IPS-20b (cell line): ENCODE measurements around the gene SSBP3.

Experiments used
- H3K27ac ChIP-seq: one replicate; pipeline ENCODE4 v1.5.1; 2013; ENCODE audit warnings: low read length
- H3K27me3 ChIP-seq: 2 replicates; pipeline ENCODE4 v1.6.1; 2013; ENCODE audit warnings: mild to moderate bottlenecking, low read length, inconsistent platforms; ENCODE audit not compliant: insufficient read depth
- H3K36me3 ChIP-seq: 2 replicates; pipeline ENCODE4 v1.6.1; 2013; ENCODE audit warnings: low read depth, mild to moderate bottlenecking, inconsistent platforms, low read length, moderate library complexity; ENCODE audit not compliant: insufficient read depth
- H3K4me1 ChIP-seq: 2 replicates; pipeline ENCODE4 v1.6.1; 2013; ENCODE audit warnings: mild to moderate bottlenecking, control low read depth, inconsistent platforms, low read length, moderate library complexity; ENCODE audit not compliant: insufficient read depth
- H3K4me3 ChIP-seq: 2 replicates; pipeline ENCODE4 v1.5.1; 2013; ENCODE audit warnings: mild to moderate bottlenecking, low read length, inconsistent platforms
- H3K9ac ChIP-seq: 2 replicates; pipeline ENCODE4 v1.6.1; 2013; ENCODE audit warnings: low read depth, mild to moderate bottlenecking, inconsistent platforms, low read length, moderate library complexity
- H3K9me3 ChIP-seq: 2 replicates; pipeline ENCODE4 v1.6.1; 2013; ENCODE audit warnings: mild to moderate bottlenecking, low read depth, low read length, inconsistent platforms; ENCODE audit not compliant: insufficient read depth

Gene SSBP3

GRCh38 chr1:54401799-54402198 is 4.4 kb downstream of the SSBP3 start:
- H3K36me3 ChIP-seq = peaks cover 71% of the 10 kb centered on the region

GRCh38 chr1:54400329-54400728 is 5.9 kb downstream of the SSBP3 start:
- Histone ChIP-seq H3K27ac (no peak overlapping the region), H3K9ac (no peak overlapping the region)

More at GRCh38 chr1:54401799-54402198, 4.4 kb downstream of the SSBP3 start:
- H3K4me3 ChIP-seq = no peak overlapping the region
- no peak overlapping the region for H3K9ac ChIP-seq
- peaks cover 22% of the 10 kb centered on the region; the same call in 1 of the 2 replicates for H3K4me1 ChIP-seq
- H3K9me3 ChIP-seq = no peaks in the 10 kb centered on the region
- no peaks in the 10 kb centered on the region for H3K27me3 ChIP-seq
- H3K27ac ChIP-seq = no peak overlapping the region

GRCh38 chr1:54399765-54400164 is 6.4 kb downstream of the SSBP3 start:
- H3K4me1 ChIP-seq = peaks cover 22% of the 10 kb centered on the region; the same call in 1 of the 2 replicates
- no peaks in the 10 kb centered on the region for H3K9me3 ChIP-seq
- H3K27ac ChIP-seq = no peak overlapping the region
- no peaks in the 10 kb centered on the region for H3K27me3 ChIP-seq
- no peak overlapping the region for H3K4me3 ChIP-seq
- no peak overlapping the region for H3K9ac ChIP-seq
- H3K36me3 ChIP-seq = peaks cover 87% of the 10 kb centered on the region

More at GRCh38 chr1:54400329-54400728, 5.9 kb downstream of the SSBP3 start:
- Histone ChIP-seq H3K9me3 (no peaks in the 10 kb centered on the region), H3K27me3 (no peaks in the 10 kb centered on the region), H3K4me1 (peaks cover 22% of the 10 kb centered on the region; the same call in 1 of the 2 replicates), H3K4me3 (no peak overlapping the region), H3K36me3 (peaks cover 82% of the 10 kb centered on the region)

GRCh38 chr1:54398963-54399528 is 7.1 kb downstream of the SSBP3 start:
- Histone ChIP-seq H3K9ac (no peak overlapping the region), H3K4me1 (peaks cover 17% of the 10 kb centered on the region; the same call in 1 of the 2 replicates), H3K9me3 (no peaks in the 10 kb centered on the region), H3K27me3 (no peaks in the 10 kb centered on the region), H3K4me3 (no peak overlapping the region), H3K27ac (no peak overlapping the region), H3K36me3 (peaks cover 91% of the 10 kb centered on the region)

- no peak overlapping the region for H3K27ac ChIP-seq
- no peaks in the 10 kb centered on the region for H3K9me3 ChIP-seq
- H3K9ac ChIP-seq = no peak overlapping the region
- peaks cover 7% of the 10 kb centered on the region; the same call in 1 of the 2 replicates for H3K4me1 ChIP-seq
- no peaks in the 10 kb centered on the region for H3K27me3 ChIP-seq
- H3K36me3 ChIP-seq = peaks cover 93% of the 10 kb centered on the region
- no peak overlapping the region for H3K4me3 ChIP-seq
Measured at GRCh38 chr1:54397980-54398379, 8.2 kb downstream of the SSBP3 start.

- Histone ChIP-seq H3K27me3 (no peaks in the 10 kb centered on the region), H3K4me3 (no peak overlapping the region), H3K27ac (no peak overlapping the region), H3K36me3 (peaks cover 93% of the 10 kb centered on the region), H3K9ac (no peak overlapping the region), H3K4me1 (0 out of 2 replicates have a peak, but pooled peaks cover 3% of the 10 kb centered on the region), H3K9me3 (no peaks in the 10 kb centered on the region)
Measured at GRCh38 chr1:54397090-54397591, 9.1 kb downstream of the SSBP3 start.

GRCh38 chr1:54396261-54396933 is 9.8 kb downstream of the SSBP3 start:
- Histone ChIP-seq H3K9ac (no peak overlapping the region), H3K27ac (no peak overlapping the region), H3K4me1 (0 out of 2 replicates have a peak, but pooled peaks cover 3% of the 10 kb centered on the region), H3K9me3 (no peaks in the 10 kb centered on the region), H3K4me3 (no peak overlapping the region), H3K36me3 (peaks cover 93% of the 10 kb centered on the region), H3K27me3 (no peaks in the 10 kb centered on the region)

- Histone ChIP-seq H3K27ac (no peak overlapping the region), H3K4me3 (no peak overlapping the region), H3K9ac (no peak overlapping the region), H3K27me3 (no peaks in the 10 kb centered on the region), H3K4me1 (peaks cover 3% of the 10 kb centered on the region; the same call in 1 of the 2 replicates), H3K36me3 (peaks cover 93% of the 10 kb centered on the region), H3K9me3 (no peaks in the 10 kb centered on the region)
Measured at GRCh38 chr1:54395281-54395934, 10.8 kb downstream of the SSBP3 start.

- Histone ChIP-seq H3K9ac (no peak overlapping the region), H3K27me3 (no peaks in the 10 kb centered on the region), H3K4me3 (no peak overlapping the region), H3K27ac (no peak overlapping the region), H3K9me3 (no peaks in the 10 kb centered on the region), H3K4me1 (peaks cover 3% of the 10 kb centered on the region; the same call in 1 of the 2 replicates), H3K36me3 (peaks cover 90% of the 10 kb centered on the region)
Measured at GRCh38 chr1:54394104-54394503, 12.1 kb downstream of the SSBP3 start.

- Histone ChIP-seq H3K27ac (no peak overlapping the region), H3K36me3 (peaks cover 90% of the 10 kb centered on the region), H3K4me1 (peaks cover 3% of the 10 kb centered on the region; the same call in 1 of the 2 replicates), H3K9me3 (no peaks in the 10 kb centered on the region), H3K27me3 (no peaks in the 10 kb centered on the region), H3K9ac (no peak overlapping the region), H3K4me3 (no peak overlapping the region)
Measured at GRCh38 chr1:54392401-54392800, 13.8 kb downstream of the SSBP3 start.

GRCh38 chr1:54391450-54392209 is 14.6 kb downstream of the SSBP3 start:
- Histone ChIP-seq H3K4me1 (no peaks in the 10 kb centered on the region; the same call in 1 of the 2 replicates), H3K27ac (no peak overlapping the region), H3K9me3 (no peaks in the 10 kb centered on the region), H3K4me3 (no peak overlapping the region), H3K27me3 (no peaks in the 10 kb centered on the region), H3K36me3 (peaks cover 90% of the 10 kb centered on the region), H3K9ac (no peak overlapping the region)
